NCI-H524 (cell line): Measurements from ENCODE around the gene PPP1R16B.
A peak's percentile ranks its signal among the peaks of the same experiment; 100 is the strongest.

Experiments
- DNase-seq, 2 experiments: peaks; one replicate each; lab custom pipeline; 2025; lab: John Stamatoyannopoulos, UW

The PPP1R16B gene

DNA sequence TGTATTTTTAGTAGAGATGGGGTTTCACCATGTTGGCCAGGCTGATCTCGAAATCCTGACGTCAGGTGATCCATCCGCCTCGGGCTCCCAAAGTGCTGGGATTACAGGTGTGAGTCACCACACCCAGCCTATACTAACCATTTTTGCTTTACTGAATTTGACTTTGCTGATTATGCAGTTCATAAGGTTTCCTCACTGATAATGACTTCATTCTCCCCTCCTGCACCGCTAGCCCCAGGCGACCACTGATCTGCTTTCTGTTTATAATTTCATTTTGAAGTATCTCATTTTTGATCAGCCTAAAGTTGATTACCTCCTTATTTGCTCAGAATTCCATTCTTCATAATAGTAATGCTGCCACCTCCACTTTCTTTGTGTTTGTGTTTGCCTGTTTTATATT is 72.0 kb downstream of the PPP1R16B start:
- DNase-seq = no peak

DNA sequence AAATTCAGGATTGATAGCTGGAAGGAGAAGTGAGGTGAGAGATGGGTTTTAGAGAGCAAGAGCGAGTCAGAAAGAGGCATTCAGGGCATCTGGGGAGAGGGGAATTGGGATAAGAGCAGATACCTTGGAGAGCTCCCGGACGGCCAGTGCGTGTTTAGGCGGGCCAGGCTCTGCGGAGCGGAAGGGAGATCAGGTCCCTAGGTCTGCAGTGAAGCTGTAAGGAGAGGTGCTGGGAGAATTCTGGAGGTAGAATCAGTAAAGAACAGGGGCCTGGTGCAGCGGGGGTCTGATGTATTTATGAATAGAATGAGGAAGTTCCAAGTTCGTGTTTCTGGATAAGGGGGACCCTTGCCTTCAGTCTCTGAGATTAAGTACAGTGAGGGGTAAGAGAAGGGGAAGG is 73.4 kb downstream of the PPP1R16B start:
- no peak for DNase-seq

- DNase-seq = peak in 1 of 2 experiments; percentile 12
Observed at GRCh38 chr20:38880952-38881735, 75.6 kb downstream of the PPP1R16B start.

DNA sequence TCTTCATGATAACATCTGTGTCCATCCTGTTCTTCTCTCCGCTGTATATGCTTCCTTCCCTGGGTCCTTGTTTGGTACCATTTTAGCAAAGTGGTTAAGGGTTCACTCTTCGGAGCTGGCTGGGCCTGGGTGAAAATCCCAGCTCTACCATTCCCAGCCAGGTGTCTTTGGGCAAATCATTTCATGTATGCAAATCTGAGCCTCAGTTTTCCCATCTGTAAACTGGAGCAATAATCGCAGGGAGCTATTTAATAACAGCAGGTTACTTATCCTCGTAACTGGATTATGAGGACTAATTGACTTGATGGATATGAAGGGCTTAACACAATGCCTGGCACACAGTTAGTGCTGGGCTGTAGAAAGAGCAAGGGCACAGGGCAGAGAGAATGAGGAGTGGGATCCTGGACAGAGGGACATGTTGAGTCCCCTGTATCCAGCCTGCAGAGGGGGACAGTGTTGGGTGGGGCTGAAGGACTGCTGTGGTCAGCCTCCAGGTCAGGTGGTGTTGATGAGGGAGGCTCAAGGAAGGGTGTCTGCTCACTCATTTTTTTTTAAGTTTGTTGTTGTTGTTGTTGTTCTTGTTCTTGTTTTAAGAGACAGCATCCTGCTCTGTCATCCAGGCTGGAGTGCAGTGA is 76.4 kb downstream of the PPP1R16B start:
- DNase-seq = no peak

DNA sequence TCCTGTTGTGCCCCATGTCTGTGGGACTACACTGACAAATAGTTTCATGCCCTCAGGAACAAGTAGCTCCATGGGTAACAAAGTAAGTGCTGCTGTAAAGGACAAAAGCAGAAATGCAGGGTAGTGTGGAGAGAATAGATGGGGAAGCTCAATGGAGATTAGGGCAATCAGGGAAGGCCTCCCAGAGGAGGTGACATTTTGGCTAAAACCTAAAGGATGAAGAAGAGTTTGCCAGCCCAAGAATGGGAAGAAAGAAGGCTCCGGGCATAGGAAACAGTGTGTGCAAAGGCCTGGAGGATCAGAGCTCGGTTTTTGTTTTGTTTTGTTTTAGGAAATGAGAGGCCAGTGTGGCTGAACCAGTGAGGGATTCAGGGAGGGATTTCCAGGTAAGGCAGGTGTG is 77.1 kb downstream of the PPP1R16B start:
- DNase-seq = no peak

DNA sequence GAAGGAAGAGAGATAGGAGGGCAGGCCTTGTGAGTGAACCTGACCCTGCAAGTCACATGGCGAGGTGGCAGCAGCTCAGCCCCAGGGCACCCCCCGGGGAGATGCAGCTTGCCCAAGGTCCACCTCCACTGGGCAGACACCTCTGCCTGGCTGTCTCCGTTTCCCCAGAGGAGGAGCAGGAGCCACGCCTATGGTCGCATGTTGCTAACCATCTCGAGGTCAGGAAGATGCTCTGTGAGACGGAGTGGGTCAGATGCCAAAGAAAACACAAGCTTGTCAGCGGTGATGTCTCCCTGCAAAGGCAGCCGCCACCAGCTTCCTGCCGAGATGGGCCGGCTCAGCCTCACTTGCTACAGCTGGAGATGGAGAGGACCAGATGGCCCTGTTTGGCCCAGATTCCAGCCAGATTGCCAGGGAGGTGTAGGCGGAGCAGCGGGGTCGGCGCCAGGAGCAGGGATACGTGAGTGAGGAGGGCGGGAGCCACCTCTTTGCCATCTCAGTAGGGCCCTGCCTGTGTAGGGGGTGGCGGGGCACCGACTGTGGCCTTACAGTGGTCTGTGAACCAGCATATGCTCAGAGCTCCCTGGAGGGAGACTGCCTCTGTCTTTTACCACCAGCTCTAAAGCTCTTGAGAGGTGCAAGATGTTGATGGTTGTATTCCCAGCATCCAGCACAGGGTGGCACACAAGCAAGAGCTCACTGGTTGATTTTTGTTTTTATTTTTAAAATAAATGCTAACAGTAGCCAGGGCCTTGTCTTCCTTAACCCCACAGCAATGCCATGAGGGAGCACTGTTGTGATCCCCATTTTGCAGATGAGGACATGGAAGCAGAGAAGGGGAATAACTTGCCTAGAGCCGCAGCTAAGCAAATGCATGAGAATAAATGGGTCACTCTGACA is 77.8 kb downstream of the PPP1R16B start:
- peak; percentile 98 to 99 for DNase-seq

DNA sequence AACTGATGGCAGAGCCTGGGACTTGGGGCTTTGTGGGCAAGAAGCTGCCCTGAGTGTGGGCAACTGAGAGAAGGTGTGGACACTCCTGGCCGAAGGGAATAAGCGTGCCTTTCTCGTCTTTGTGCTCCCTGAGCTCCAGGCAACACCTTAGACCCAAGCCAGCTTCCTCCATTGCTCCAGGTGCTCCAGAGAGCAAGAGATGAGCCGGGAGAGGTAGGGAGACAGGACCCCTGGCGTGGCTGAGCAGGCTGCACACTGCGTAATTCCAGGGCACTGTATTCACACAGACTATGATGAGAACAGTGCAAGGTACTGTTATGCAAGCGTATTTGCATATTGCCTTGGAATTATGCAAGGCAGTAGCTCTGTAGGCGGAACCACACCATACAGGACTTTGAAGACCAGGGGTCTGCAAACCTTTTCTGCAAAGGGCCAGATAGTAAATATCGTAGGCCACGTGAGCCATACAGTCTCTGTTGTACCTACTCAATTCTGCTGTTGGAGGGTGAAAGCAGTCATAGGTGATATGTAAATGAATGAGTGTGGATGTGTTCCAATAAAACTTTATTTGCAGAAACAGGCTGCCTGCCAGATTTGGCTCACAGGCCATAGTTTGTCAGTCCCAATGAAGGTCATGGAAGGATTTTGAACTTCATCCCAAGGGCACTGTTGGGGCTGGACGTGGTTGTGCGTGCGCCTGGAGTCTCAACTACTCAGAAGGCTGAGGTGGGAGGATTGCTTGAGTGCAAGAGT is 78.7 kb downstream of the PPP1R16B start:
- DNase-seq = peak in 1 of 2 experiments; percentile 54

GRCh38 chr20:38885357-38885756 is 79.9 kb downstream of the PPP1R16B start:
- DNase-seq = no peak

DNA sequence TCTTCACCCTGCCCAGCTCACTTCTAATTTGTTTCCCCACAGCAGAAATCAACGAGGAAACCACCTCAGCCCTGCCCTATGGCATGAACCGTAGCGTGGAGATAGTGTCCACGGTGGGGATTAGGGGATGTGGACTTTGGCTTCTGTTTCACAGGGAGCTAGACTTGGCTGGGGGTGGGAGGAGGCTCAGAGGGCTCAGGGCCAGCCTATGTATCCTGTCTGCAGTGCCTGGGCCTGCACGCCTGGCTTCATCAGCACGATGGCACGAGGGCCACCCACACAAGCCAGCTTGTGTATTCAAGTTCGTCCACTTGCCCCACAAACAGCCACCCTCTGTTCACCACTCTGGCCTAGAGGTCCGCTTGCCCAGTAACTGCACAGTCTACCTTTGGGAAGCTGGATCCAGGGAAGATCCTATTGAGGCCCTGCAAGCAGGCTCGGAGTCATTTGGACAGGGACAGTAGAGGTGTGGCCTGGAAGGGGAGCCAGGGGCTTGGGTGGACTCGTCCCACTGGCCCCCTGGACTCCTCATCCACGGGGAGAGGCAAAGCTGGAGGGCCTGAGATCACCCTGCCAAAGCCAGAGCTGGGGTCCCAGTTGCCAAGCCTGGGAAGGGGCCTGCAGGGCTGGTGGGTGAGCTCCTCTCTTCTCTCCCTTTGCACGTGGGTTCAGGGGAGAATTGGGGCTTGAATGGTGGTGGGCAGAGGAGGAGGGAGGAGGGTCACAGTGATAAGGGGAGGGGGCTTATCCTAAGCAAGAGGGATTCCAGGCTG is 82.7 kb downstream of the PPP1R16B start:
- DNase-seq = no peak

- DNase-seq = no peak
Observed at GRCh38 chr20:38889050-38889449, 83.6 kb downstream of the PPP1R16B start.

DNA sequence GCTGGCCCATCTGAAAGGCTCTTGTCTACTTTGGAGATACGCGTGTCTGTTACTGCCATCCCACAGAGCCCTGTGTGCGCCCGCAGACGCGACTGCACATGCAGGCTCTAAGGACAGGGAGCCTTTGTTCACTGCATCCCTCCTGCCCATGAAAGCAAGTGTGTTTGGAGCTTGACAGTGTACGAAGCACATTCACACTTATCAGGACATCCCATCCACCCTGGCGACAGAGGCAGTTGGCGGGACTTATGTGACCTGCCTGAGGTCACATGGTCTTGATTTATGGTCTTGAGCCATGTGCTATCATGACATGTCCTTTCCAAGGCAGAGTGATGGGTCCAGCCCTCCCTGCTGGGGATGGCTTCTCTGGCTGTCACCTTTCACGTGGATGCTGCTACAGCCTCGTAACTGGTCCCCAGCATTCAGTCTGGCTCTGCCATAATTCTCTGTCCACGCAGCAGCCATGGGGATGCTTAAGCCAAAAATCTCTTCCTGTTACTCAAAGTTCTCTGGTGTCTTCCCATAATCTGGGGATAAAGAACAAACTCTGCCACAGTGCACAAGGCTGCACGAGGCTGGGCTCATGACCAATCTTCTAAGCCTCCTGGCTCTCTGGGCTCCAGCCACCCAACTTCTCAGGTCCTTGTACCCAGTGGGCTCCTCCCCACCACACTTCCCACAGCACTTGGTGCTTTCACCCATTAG is 84.4 kb downstream of the PPP1R16B start:
- no peak for DNase-seq

GRCh38 chr20:38890497-38890818 is 85.0 kb downstream of the PPP1R16B start:
- DNase-seq = no peak

- no peak for DNase-seq
Observed at GRCh38 chr20:38892091-38892981, 86.8 kb downstream of the PPP1R16B start.

DNA sequence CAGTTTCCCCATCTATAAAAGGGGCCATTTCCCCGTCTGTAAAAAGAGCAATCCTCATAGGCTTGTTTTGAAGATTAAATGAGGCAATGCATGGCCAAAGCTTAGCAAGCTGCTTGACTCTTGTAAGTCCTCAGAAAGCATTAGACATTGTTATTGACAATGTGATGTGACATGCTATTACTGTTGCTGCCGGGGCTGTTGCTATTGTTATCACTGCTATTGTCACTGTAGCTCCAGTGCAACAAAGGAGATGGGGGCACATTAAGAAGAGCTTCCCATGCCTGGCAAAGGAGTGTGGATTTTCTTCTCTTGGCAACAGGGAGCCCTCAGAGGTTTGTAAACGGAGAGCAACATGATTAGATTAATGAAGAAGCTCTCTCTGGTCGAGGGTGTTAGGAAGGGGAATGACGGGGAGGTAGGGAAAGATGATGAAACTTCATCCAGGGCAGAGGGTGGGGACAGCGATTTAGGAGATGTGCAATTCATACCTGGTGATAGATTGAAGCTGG is 87.6 kb downstream of the PPP1R16B start:
- DNase-seq = peak in 1 of 2 experiments; percentile 50

GRCh38 chr20:38893565-38894090 is 88.1 kb downstream of the PPP1R16B start:
- DNase-seq = peak; percentile 28 to 97

GRCh38 chr20:38894091-38894847 is 88.8 kb downstream of the PPP1R16B start:
- peak; percentile 94 to 97 for DNase-seq

- DNase-seq = no peak
Observed at GRCh38 chr20:38895098-38895949, 89.8 kb downstream of the PPP1R16B start.
